Stimulated activated CD8-positive, alpha-beta memory T cell treated with anti-CD3 and anti-CD28 coated beads, Interleukin-2, amount 100 ng/mL, for 48 hours (primary cell): ENCODE data around the gene STARD13.

Experiments
- DNase-seq, 2 donors: peaks; one replicate each; pipeline ENCODE4 v3.0.0-alpha.2; 2020; ENCODE audit warnings: low read depth in 2 of 2

STARD13 gene

DNA sequence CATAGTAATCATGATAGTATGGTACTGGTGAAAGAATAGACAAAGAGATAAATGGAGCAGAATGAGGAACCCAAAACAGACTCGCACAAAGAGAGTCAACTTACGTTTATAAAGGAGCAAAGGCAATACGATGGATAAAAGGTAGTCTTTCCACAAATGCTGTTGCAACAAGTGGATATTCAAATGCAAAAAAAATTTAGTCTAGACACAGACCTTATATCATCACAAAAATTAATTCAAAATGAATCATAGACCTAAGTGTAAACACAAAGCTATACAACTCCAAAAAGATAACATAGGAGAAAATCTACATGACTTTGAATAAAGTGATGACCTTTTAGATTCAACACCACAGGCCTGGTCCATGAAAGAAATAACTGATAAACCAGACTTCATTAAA lies 137.7 kb downstream of the STARD13 start:
- no peak for DNase-seq

DNA sequence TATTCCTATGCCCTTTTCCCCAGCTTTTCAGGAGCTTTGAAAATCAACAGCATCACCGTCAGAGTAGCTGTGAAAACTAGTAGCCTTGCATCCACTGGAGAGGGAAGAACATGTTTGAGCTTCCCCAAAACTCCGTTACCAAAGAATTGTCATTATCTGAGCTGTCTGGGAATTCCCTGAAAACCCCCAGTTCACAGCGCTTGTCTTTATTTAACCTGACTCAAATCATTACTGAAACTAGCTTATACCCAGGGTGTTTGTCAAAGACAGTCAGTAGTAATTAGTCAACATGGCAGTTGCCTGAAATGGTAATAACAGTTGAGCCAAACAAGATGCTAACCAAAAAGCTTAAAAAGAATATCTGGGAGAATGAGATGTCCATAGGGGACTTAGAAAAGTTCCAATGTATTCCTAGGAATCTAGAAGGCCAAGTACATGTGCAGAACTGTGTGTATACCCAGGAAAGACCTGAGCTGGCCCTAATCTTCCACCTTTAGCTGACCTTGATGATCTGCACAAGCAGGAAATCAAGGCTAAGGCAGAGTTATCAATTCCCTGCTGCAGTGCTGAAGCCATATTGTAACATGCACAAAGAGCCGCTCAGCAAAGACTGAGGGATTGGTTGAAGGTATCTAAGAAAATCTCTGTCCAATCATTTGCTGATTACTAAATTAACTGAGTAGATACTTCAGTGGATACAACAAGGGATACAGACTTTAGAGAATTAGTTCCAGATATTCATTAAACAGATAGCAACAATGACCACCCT lies 138.5 kb downstream of the STARD13 start:
- DNase-seq, result no peak

DNA sequence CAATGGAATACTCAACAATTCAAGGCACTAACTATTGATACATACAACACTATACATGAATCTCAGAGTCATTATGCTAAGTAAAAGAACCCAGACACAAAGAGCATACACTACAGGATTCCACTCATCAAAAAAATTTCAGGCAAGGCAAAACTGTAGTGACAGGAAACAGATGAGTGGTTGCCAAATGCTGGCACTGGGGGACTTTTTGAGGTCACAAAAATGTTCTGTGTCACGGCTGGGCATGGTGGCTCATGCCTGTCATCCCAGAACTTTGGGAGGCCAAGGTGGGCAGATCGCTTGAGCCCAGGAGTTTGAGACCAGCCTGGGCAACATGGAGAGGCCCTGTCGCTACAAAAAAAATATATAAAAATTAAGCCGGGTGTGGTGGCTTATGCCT lies 139.9 kb downstream of the STARD13 start:
- no peak for DNase-seq

DNA sequence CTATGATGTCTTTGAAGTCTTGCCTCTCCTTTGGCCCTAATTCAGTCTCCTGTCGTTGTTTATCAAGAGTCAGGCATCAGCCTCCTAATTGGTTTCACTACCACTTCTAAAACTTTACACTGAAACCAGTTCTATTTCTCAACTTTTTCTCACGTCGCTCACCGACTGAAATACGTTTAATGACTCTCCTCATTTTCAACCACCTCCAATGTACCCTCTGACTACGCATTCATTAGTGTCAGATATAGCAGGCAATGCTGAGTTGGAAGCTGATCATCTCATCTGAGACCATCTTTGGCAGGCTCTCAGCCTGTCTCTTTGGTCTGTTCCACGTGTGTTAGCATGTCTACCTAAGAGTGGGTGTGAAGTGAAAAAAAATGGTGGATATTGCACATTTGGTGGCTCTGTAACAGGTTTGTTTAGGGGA lies 141.2 kb downstream of the STARD13 start:
- no peak for DNase-seq

DNA sequence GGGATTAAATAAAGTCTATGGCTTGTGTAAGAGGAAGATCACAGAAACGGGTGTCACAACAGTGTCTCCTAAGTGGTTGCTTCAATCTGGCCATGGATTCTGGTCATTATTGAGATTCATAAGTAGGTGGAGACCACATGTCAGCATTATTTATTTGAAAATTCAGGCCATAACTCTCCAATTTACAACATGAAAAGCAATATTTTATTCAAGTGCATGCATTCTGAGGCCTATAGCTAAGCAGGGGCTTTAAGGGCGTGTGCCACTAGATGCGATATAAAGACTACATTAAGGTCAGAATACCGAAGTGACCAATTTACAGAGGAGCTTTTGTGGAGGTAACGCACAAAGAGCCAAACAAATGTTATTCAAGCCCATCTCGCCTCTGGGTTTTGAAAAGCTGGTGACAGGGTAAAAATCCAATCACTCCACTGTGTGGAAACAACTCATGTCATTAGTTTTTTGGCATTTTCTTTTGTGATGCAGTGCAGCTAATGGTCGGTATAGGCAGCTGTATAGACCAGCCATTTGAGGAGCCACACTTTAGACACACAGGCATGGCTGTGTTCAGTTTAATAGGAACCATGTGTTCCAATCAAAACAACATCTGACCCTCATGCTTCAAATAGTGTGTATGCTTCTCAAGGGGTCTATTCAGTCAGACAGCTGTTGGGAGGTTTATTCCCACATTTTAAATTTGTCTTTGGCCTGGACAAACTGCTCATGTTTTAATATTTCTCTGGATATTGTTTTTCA lies 145.6 kb downstream of the STARD13 start:
- DNase-seq, result no peak

DNA sequence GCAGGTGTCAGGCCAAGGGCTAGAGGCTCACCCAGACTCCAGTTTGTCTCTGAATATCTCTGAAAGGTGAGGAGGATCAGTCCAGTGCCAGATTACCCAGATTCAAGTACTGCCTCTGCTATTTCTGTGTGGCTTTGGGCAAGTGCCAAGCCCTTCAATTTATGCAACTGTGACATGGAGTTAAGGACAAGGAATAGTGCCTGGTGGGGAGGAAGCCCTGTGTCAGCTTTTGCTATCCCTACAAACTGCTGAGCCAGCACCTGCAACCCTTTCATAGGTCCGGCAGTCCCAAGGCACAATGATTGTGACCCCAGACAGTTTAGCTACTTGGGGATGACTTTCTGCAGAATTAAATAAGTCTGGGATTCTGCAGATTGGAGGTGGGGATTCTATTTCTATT lies 146.4 kb downstream of the STARD13 start:
- no peak for DNase-seq

DNA sequence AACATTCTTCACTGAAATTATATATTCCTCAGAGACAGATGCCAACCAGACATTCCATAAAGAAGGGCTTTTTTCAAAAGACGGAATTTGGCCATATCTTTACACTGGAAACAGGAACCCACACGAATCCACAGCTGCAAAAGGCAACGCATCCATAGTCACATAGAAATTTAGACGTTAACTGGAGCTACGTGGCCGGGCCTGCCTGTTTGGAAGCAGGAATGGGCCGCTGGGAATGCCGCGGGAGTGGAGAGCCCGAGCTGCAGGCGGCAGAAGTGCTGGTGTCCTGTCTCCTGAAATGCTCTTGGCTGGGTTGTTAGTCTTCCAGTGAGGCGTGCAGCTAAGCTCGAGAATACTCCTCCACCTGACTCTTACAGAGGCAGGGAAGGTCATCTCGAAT lies 147.1 kb downstream of the STARD13 start:
- no peak for DNase-seq

DNA sequence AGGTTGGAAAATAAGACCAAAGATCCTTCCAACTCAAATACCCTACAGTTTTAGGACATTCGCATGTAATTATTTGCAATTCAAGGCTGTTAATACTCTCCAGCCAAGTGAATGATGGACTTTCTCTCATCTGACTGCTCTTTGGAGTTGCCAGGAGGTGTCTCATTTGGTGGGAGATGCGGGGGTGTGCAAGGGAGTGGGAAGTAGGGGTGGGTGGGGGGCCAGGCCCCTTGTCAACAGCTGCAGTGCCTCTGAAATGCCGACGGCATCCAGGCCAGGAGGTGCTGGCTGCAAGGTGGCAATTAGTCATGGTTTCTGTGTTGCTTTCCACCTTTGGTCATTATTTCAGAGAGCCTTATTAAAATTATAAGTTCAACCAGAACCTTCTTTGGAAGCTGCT lies 147.8 kb downstream of the STARD13 start:
- no peak for DNase-seq

DNA sequence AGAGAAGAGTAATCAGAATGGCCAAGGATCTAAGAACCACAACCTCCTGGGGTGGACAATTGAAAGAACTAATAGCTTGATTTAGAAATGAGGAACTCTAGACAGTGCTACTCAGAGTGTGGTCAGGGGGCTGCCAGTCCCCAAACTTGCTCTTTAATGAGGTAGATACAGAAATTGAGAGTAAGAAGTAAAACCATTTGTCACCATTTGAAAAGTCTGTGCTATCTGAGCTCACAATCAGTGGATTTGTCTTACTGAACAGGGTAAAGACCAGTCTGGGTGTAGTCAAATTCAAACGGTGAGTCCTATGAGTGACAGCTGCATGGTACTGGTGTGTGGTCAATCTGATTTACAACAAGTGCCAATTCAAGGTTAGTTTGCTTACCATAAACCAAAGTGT lies 150.5 kb downstream of the STARD13 start:
- DNase-seq, result no peak

DNA sequence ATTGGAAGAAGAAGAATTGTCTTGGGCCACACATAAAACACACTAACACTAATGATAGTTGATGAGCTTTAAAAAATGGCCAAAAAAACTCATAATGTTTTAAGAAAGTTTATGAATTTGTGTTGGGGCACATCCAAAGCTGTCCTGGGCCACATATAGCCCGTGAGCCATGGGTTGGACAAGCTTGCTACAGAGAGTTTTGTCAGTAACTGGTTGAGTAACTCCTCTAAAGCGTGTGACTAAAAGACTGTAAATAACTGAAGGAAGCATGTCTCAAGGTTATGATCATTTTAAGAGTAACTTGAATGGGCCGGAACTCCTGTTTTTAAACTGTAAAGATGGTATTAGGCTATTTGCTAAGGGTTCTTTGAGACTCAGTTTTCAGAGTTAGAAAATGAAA lies 151.3 kb downstream of the STARD13 start:
- DNase-seq, result no peak

DNA sequence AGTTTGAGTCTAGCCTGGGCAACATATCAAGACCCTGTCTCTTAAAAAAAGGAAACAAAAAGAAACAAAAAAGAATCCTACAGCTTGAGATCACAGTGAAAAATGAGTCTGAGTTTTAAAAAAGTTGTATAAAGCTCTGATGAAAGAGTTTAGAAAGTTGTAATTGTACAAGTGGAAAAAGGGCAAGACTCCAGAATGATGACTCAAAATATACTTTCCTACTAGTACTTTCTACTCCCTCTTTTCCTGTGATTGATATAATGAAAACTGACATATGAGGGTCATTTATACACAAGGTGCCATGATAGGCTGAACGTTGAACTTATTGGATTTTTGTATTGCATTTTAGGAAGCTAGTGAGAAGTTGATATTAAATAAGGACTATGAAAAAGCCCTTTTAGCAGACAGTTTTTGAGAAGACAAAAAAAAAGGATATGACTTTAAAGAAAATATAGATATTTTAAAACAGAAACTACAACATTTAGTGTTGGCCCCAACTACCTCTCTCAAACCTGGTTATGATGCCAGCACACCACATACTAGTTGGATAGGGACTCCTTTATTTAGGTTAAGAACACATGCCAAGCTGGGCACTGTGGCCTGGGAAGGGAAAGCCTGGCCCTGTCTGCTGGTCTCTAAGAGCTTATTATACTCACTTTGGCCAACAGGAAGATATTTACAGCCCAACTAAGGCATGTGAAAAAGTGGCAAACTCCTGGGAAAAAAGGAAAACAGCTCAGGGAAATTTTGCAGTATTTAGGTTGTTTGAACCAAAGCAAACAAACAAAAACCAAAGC lies 152.7 kb downstream of the STARD13 start:
- no peak for DNase-seq

DNA sequence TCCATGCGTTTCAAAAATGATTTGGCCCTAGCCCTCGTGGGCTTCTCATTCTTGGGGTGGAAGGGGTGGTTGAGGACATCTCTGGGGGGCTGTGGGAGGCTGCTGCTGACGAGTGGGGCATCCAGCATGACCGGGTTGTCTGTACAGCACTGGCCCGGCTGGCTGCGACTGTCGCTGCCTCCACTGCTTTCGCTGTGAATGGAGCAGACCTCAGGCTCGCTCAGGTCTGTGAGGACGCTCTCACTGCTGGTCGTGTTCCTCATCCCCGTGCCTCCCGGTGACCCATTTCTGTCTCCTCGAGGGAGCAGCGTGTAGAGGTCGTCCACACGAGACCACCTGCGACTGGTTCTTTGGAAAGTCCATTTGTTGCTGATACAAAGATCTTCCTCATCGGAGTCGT lies 155.7 kb downstream of the STARD13 start:
- DNase-seq, result no peak

DNA sequence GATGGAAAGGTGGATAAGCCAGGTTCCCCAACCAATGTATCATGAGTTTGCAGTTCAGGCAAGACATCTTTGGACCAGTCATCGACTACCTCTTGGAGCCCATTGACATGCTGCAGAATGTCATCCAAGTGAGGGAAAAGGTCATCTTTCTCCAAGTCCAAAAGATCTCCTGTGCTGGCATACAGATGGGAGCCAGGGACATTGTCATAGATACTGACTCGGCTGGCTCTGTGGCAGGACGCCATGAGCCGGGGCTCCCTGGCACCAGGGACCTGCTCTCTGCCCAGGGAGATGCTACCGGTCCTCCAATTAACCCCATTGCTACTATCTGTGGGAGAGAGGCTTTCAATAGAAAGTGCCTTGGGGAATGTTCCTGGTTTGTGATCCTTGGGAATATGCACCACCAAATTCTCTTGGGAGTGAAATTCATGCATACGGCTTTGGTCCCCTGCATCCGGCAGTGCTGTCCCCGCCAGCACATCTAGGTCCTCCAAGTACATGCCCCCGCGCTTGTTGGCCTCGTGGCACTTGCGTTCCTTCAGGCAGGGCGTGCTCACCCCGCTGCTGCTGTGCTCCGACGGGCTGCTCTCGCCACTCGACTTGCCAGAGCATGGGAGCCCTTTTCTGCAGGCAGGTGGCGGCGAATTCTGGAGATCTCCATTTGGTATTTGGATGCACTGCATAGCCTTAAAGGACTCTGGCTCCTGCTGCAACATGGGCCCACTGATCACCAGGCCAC lies 156.3 kb downstream of the STARD13 start:
- DNase-seq, result no peak

DNA sequence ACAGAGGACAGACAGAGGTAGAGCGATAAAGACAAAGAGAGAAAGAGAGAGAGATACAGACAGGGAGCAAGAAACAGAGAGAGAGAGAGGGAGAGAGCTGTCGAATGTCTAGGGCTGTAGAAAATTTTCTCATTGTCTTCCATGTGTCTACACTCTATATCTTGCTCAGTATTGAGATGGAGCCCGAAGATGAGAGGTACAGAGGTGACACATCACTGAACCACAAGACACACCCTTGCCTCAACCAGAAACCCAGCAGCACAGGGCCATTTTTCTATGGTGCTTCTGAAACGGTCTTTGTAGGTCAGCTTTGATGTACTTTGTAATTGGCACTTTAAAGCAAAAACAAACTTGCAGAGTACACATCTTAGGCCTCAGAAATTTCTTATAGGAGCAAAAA lies 157.4 kb downstream of the STARD13 start:
- DNase-seq, result no peak

DNA sequence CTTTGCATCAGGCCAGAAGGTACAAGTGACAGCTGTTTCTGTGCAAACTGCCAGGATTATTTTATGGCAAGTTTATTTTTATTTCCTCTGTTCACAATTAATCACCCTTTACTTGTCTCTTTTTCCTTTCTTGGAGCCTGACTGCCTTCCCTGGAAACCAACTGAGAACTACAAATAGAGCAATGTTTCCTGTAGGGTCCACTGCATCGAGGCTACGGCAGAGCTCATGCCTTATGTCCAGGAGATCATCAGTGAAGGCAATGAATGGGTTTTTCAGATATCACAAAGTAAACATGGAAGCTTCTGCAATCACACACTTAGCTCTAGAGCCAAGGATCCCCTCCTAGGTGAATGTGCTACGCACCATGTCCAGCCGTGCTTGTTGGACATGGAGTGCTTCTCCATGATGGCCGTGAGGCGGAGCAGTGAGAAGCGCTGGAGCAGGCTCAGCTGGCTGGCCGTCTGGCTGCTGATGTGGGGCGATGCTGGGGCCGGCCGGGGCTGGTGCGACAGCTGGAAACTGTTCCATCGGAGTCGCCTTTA lies 158.5 kb downstream of the STARD13 start:
- DNase-seq, result no peak

DNA sequence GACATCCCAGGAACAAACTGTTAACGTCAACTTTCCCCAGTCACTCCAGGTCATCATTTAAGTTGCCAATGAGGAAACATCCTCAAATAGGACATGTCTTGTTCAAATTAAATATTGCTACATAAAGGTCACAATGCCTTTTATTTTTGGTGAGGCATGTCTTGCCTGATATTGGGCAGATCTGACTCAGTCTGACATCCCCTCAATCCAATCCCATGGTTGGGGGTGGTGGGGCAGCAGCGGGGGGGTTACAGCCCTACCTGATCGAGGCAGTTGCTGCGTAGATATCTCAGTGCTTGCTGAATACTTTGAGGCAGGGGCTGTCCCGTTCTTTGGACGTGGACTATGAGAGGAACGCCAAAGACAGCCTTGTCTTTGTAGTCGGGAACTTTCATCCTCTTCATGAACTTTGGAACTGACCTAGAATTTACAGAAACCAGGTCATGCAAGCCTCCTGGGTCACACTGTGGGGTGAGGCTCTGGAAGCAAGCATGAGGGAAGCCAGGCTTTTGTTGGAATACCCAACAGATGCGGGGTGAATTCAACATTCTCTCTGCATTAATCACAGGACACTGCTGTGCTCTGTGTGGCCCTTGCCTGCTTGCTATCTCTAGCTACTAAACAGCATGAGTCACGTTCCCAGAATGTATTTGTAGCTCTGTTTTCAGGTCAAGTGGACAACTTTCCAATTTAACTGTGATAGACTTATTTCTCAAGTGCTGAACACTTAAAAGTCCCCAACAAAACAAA lies 159.6 kb downstream of the STARD13 start:
- no peak for DNase-seq

DNA sequence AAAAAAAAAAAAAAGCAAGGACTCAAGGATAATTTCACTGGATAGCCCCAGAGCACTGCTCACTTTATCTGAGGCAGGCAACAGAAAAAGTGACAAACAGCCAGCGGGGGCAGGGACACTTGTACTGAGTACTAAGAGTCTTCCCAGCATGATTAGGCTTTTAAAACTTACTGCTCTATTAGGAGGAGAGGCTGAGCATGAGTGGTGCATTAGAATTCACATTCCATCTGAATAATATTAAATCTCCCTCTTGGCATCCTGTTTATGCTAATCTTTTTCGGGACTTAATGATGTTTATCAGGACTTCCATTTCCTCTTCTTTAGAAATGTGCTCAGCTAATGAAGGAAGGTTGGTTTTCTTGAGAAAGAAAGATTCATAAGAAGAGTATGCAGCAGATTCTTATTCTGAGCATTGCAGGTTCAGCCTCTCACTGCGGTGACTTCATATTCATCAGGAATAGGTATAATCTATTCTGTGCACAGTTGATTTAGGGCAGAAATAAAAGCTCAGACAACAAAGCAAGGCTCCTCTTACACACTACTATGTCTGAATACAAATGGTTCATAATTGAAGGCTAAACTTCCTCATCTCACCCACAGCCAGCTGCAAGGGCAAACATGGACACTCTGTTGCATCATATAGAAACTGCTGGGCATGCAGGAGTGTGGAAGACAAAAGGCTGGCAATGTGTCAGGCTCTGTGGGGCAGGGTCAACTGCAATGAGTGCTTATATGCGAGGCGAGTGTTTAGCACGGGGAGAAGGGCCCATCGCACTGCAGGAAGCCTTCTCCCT lies 162.3 kb downstream of the STARD13 start:
- DNase-seq, result no peak

DNA sequence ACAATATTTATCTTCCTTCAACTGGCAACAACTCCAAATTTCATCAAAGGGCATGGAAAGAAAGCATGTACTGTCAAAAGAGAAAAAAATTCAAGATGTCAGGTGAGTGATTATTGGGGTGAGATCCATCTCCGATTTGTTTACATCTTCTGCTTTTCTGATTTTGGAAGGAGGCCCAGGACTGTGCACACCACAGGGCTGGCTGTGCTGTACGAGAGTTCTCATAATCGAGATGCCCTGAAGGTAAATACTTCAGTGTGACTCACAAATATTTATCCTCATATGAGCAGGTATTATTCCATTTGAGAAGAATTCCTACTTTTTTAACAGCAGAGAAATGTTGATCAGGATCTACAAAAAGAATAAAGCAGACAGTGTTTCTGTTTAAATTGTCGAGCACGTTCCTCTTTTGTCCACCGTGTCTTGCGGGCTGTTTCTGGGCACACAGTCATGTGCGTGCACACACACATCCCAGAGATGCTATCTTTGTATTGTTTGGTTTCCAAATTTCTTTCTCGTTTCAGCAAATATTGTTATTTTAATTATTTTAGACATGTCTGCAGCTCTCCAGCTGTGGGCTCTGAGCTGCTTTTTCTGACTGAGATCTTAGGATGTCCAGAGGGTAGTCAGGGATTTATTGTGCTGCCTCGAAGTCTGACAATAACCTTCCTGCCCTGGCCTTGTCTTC lies 165.6 kb downstream of the STARD13 start:
- no peak for DNase-seq

DNA sequence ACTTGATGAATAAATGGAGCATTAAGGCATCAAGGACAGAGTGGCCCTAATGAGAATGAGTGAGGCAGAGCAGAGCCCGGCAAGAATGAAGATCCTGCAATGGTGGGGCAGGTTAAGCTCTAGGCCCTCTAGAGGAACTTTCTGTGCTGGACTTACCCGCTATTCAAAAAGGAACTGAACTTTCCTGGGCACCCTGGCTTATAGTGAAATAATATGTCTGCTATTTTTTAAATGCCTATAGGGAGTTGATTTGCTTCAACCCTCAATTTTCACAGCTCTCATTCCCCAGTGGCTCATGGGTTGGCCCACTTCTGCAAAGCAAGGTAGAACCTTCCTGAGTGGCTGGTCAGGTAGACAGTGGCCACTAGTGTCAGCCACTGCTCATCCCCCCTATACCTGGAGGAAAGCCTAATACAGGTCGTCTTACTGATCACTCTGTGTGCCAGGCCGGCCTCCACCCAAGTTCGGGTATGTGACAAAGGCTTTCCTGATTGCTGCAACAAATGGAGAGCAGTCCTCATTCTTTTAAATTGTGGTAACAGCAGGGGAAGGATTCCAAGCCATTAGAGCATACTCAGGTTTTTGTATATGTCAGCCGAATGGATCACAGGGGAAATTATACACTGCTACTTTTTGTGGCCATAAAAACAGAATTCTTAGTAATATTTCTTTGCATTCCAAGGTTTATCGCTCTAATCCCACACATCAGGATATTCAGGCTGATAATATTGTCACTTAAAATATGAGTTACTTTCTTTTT lies 166.4 kb downstream of the STARD13 start:
- no peak for DNase-seq
